ENCODE data around the gene CHRNA1.
"Not testable (repeated sequence)": the region's sequence is repeated elsewhere in the genome, so short reads cannot be mapped to it uniquely, and the experiment has no call there.

Gene CHRNA1

DNA sequence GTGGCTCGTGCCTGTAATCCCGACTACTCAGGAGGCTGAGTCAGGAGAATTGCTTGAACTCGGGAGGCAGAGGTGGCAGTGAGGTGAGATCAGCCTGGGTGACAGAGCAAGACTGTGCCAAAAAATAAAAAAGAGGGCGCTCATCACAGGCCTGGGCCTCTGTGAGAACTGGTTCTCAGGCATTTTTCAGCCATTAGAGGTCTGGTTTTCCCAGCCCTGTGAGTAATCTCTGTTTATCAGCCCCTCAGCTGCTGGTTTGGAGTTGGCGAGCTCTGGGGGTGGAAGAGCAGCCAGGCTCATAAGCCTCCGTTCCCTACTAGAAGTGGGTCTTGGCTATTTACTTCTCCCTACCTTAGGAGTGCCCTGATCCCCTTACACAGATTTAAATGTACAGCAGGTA is 53.1 kb downstream of the CHRNA1 start:
- DNase-seq, result no peak

- DNase-seq, result not testable (repeated sequence)
Observed at GRCh38 chr2:174709416-174710004, 54.8 kb downstream of the CHRNA1 start.

DNA sequence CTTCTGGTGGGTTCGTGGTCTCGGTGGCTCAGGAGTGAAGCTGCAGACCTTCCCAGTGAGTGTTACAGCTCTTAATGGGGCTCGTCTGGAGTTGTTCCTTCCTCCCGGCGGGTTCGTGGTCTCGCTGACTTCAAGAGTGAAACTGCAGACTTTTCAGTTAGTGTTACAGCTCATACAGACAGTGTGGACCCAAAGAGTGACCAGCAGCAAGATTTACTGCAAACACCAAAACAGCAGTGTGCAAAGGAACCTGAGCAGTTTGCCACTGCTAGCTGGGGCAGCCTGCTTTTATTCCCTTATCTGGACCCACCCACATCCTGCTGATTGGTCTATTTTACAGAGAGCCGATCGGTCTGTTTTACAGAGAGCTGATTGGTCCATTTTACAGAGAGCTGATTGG is 55.6 kb downstream of the CHRNA1 start:
- no peak for DNase-seq

DNA sequence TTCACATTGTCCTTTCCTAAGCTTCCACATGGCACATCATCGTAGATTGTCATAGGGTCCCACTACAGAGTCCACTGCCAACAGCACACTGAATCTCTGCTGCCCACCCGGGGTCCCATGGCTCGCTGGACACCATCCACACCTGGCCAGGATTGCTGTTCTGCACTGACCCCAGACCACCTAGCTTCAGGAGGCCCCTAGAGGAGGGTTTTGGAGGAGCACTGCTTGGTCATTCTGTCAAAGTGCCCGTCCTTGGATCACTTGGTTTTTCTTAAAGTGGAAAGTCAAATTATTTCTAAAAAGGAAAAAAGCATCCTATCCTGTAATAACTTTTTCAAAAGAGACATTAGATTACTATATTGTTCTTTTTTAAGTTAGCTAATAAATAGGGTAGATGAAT is 59.0 kb downstream of the CHRNA1 start:
- no peak for DNase-seq

- DNase-seq, result no peak
Observed at GRCh38 chr2:174704642-174705041, 59.6 kb downstream of the CHRNA1 start.

DNA sequence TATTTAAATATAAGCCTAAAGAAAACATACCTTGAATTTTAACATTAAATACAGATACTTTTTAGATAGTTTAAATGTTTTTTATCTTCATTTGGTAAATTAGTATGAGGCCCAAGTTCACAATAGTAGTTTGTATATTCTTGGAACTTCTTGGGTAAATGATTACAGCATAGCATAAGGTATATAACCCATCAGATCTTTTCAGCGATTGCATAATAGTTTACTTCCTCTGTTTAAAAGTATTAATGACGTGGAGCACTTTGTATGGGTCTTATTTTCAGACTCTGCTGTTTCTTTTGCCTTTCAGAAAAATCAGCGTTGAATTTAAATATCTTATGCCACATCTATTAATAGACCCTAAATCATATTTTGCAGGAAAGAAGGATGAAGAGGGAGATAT is 60.2 kb downstream of the CHRNA1 start:
- DNase-seq, result no peak

- no peak for DNase-seq
Observed at GRCh38 chr2:174703430-174703829, 60.8 kb downstream of the CHRNA1 start.

DNA sequence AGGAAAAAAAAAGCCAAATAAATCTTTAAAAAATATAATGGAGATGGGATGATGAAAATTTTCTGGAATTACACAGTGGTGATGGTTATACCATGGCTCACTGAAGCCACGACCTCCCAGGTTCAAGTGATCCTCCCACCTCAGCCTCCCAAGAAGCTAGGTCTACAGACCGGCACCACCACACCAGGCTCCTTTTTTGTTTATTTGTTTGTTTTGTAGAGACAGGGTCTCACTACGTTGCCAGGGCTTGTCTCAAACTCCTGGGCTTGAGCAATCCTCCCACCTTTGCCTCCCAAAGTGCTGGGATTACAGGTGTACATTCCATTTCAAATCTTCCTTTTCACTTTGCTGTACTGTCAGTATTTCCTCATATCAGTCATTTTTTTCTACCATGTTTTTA is 61.7 kb downstream of the CHRNA1 start:
- no peak for DNase-seq

DNA sequence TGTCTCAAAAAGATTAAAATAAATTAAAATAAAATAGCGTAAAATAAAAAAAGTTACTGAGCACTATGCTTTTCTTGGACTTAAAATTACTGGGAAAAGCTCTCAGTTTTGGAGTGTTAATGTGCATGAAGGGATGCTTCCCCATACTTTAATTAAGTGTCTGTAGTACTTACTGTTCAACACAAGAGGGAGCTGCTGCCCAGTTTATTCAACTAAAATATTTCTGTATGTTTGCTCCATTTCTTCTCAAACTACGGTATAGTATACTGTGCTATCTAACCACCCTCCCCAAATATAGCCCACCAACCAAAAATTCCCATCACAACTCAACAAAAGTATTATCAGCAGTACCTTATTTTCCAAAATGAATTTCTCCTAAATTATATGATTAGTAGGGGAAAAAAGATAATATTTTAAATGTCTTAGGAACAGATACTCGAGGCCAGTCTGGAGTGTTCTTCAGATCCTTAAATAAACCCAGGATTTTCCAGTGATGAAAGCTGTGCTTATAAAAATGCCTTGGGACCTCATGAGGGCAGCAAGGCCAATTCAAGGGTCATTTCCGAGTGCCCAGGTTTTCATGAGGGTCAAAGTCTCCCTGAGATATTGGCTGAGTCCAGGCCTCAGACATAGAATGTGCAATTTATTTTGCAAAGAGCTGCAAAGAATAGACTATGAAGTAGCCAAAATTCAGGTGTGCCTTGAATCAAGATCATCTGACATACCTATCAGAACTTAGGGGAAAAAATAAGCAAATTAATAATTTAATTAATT is 64.1 kb downstream of the CHRNA1 start:
- DNase-seq, result no peak
